ENCODE measurements around the gene USP33.
"Not testable (repeated sequence)": the region's sequence is repeated elsewhere in the genome, so short reads cannot be mapped to it uniquely, and the experiment has no call there.

The USP33 gene

GRCh38 chr1:77732090-77732489 is 27.6 kb downstream of the USP33 start:
- no peak for DNase-seq

GRCh38 chr1:77725706-77726105 is 33.9 kb downstream of the USP33 start:
- DNase-seq: no peak

GRCh38 chr1:77718181-77718580 is 41.5 kb downstream of the USP33 start:
- DNase-seq: no peak

- no peak for DNase-seq
Measured at GRCh38 chr1:77716065-77716464, 43.6 kb downstream of the USP33 start.

GRCh38 chr1:77709727-77710126 is 49.9 kb downstream of the USP33 start:
- DNase-seq: no peak

GRCh38 chr1:77706321-77706720 is 53.3 kb downstream of the USP33 start:
- peak; percentile 21 for DNase-seq

- DNase-seq: no peak
Measured at GRCh38 chr1:77704736-77705135, 54.9 kb downstream of the USP33 start.

GRCh38 chr1:77699673-77700072 is 60.0 kb downstream of the USP33 start:
- DNase-seq: not testable (repeated sequence)

- DNase-seq: no peak
Measured at GRCh38 chr1:77697441-77697840, 62.2 kb downstream of the USP33 start.

GRCh38 chr1:77688939-77689338 is 70.7 kb downstream of the USP33 start:
- no peak for DNase-seq

- DNase-seq: no peak
Measured at GRCh38 chr1:77687519-77687906, 72.1 kb downstream of the USP33 start.

GRCh38 chr1:77686796-77687518 is 72.7 kb downstream of the USP33 start:
- DNase-seq: no peak

GRCh38 chr1:77683160-77684148 is 76.2 kb downstream of the USP33 start:
- DNase-seq: peak; percentile 91

GRCh38 chr1:77682460-77683159 is 77.0 kb downstream of the USP33 start, which contains the start of gene ZZZ3:
Gene ZZZ3 (minus strand): TSS chr1:77682658. CDS start chr1:77633354, 49,304 bp downstream.
- DNase-seq: peak; percentile 89

GRCh38 chr1:77680173-77680572 is 79.5 kb downstream of the USP33 start:
- DNase-seq: no peak

- no peak for DNase-seq
Measured at GRCh38 chr1:77678660-77679610, 80.7 kb downstream of the USP33 start.

- DNase-seq: not testable (repeated sequence)
Measured at GRCh38 chr1:77674807-77675206, 84.8 kb downstream of the USP33 start.

GRCh38 chr1:77673716-77674355 is 85.8 kb downstream of the USP33 start:
- no peak for DNase-seq

- no peak for DNase-seq
Measured at GRCh38 chr1:77673030-77673429, 86.6 kb downstream of the USP33 start.

- DNase-seq: no peak
Measured at GRCh38 chr1:77672374-77672773, 87.3 kb downstream of the USP33 start.

- no peak for DNase-seq
Measured at GRCh38 chr1:77671836-77672235, 87.8 kb downstream of the USP33 start.
